DMS79 (cell line): ENCODE data around the gene MMP20.

Experiments
- DNase-seq: peaks from one replicate; lab custom pipeline; 2025; lab: John Stamatoyannopoulos, UW

Gene MMP20

GRCh38 chr11:102623128-102623527 lies 2.0 kb downstream of the MMP20 start:
- no peak for DNase-seq

DNA sequence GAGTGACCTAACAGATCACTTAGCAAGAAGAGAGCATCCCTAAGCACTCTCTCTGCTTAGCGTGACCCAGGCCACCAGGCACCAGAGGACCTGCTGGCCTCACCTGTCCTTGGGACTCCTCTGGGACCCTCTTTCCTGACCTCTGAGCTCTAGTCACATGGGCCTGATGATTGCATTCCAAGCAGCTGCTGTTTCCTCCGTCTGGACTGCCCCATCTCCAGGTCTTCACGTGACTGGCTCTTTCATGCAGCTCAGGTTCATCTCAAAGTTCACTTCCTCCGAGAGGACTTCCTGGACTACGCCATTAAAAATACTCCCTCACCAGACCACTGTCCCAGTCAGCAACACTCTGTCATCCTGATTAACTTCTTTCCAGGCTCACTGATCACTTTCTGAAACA lies 2.9 kb downstream of the MMP20 start:
- DNase-seq, result no peak

GRCh38 chr11:102620818-102621561 lies 4.1 kb downstream of the MMP20 start:
- no peak for DNase-seq

GRCh38 chr11:102620179-102620578 lies 5.0 kb downstream of the MMP20 start:
- DNase-seq, result no peak

- no peak for DNase-seq
These were observed 7.6 kb downstream of the MMP20 start for GRCh38 chr11:102617466-102618008.

DNA sequence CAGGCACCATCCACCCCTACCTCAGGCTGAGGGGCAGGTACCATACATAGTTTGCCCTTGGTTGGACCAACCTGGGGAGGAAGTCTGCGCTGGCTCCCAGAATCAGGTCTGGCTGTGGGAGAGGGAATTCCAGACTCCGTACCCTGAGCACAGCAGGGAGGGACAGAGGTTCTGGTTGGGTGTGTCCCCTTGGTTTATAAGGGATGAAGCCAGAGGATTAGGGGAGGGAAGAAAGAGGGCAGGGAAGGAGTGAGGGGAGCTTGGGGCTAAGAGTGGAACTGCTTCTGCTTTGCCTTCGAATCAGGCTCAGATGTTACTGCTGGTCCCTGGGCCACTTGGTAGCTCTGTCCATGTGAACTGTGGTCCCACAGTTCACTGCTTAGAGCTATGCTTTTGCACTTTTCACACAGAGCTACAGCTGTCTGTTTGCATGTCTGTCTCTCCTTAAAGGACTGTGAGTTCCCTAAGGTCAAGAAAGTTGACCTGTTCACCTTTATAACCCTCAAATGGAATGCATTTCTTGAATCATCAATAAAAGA lies 9.2 kb downstream of the MMP20 start:
- no peak for DNase-seq

GRCh38 chr11:102615077-102615893 lies 9.8 kb downstream of the MMP20 start:
- no peak for DNase-seq

- no peak for DNase-seq
These were observed 10.6 kb downstream of the MMP20 start for GRCh38 chr11:102614485-102614884.

- no peak for DNase-seq
These were observed 11.1 kb downstream of the MMP20 start for GRCh38 chr11:102614031-102614430.

- DNase-seq, result no peak
These were observed 11.7 kb downstream of the MMP20 start for GRCh38 chr11:102613450-102613849.

- DNase-seq, result no peak
These were observed 13.8 kb downstream of the MMP20 start for GRCh38 chr11:102611291-102611690.

DNA sequence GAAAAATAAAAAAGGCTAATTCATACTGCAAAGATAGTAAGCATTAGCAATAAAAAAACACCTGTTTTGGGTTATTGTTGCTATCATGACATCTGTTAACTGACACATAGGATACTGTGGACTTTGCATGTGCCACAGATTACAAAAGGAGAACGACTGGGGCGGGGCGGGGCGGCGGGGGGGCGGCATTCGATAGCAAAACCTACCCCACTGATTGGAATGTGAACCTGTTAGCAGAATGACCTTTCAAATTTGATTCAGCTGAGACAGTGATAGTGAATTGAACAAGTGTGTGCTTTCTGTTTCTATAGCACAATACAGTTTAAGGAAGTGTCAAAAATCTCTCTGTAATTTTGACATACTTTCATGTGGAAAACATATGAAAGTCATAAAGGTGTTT lies 14.9 kb downstream of the MMP20 start:
- DNase-seq, result no peak

DNA sequence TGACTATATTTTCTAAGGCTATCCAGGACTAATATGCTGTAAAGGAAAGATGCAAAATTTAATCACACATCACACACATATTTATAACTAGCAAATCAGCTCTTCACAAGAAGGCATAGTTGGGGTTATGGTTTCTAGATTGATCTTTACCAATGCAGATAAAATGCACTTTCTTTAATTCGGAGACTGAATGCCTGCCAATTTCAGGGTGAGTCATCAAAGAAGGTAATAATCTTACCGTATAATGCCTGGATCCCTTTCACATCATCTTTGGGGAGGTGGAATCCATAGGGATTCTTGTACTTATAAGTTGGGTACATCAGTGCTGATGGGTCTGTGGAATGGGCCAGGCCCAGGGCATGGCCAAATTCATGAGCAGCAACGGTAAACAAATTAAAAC lies 16.4 kb downstream of the MMP20 start:
- no peak for DNase-seq

DNA sequence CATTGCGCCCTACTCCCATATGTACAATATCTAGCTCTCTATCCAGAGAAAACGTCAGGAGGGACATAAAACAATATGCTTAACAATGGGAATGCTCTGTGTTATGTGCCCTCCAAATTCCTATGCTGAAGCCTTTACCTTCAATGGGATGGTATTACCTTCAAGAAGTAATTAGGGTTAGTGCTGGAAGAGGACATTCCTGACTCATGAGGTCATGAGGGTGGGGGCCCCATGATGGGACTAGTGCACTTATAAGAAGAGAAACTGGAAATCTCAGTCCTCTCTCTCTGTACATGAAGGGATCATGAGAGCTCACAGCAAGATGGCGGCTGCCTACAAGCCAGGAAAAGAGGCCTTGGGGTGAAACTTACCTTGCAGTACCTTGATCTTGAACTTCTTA lies 20.3 kb downstream of the MMP20 start:
- no peak for DNase-seq

DNA sequence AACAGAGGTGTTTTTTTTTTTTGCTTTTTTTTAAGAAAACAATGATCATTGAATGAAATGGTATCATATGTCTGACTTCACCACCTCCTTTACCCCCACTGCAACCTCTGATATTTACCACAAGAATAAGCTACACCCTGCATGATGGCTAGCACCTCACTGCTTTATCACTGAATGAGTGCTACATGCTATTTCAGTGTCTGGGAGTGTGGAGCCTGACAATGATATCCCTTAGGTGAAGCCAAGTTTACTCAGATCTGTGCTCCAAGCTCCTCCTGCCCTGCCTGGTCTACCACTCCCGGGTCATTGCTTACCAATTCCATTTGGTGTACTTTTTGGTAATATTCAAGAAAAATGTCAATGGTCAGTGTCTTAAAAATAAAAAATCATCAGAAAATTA lies 21.1 kb downstream of the MMP20 start:
- no peak for DNase-seq

- no peak for DNase-seq
These were observed 21.6 kb downstream of the MMP20 start for GRCh38 chr11:102603576-102603975.

GRCh38 chr11:102603091-102603490 lies 22.0 kb downstream of the MMP20 start:
- no peak for DNase-seq

GRCh38 chr11:102600666-102601065 lies 24.5 kb downstream of the MMP20 start:
- DNase-seq, result no peak

DNA sequence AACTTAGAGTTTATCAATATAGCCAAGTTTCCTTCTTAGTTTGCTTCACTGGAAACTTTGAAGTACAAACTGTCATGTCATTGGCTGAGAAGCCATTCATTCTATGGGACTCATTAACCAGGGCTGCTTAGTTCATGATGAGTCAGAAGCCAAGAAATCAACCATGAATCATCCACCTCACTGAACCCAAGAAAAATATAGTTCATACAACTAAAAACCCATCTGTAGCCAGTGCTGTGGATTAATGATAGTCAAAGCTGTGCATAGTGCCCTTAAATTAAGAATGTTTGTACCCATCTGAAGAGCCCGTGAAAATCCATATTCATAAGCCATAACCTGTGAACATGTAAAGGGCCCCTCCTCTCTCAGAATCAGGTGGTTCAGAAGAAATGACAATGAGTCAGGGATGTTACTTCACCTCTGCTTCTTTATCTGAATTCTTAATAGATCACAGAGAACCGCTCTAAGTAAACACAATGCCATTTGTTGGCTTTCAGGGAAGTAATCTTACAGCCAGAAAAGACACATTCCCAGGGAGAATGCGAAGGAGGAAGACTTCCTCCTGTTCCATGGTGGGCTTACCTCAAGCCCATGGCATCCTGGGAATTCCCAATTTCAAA lies 25.4 kb downstream of the MMP20 start:
- no peak for DNase-seq

- no peak for DNase-seq
These were observed 26.9 kb downstream of the MMP20 start for GRCh38 chr11:102598272-102598671.

GRCh38 chr11:102596578-102596977 lies 28.6 kb downstream of the MMP20 start:
- no peak for DNase-seq
